K562 (cell line): Measurements from ENCODE around the gene XPA. TPM values are rescaled to one million over a fixed set of nuclear protein-coding genes. Genes with fewer than 3 reads are reported as not detected.

Experiments
- AFF4 ChIP-seq: sonication (generic); formaldehyde crosslinking; IDR thresholded peaks from 2 replicates; pipeline ENCODE4 v1.8.0; 2023; ENCODE audit warnings: mild to moderate bottlenecking, missing genetic modification reagents
- ARID3B ChIP-seq: fragments of 250-450 bp; sonication (Bioruptor Pico); IDR thresholded peaks from 2 replicates; pipeline ENCODE4 v1.4.0; 2020; ENCODE audit warnings: borderline replicate concordance
- CC2D1A ChIP-seq: fragments of 450-650 bp; IDR thresholded peaks from 2 replicates; pipeline ENCODE4 v1.6.1; 2017; ENCODE audit warnings: mild to moderate bottlenecking
- DACH1 ChIP-seq: fragments of 450-650 bp; IDR thresholded peaks from 2 replicates; pipeline ENCODE4 v1.6.1; 2018; ENCODE audit not compliant: partially characterized antibody
- EHMT2 ChIP-seq: fragments of 450-650 bp; IDR thresholded peaks from 2 replicates; pipeline ENCODE4 v1.6.1; 2018; ENCODE audit warnings: antibody characterized with exemption
- FOXJ2 ChIP-seq: fragments of 200-800 bp; sonication (Bioruptor generic); IDR thresholded peaks from 2 replicates; pipeline ENCODE4 v1.6.1; 2016; ENCODE audit warnings: missing genetic modification characterization, missing compliant biosample characterization
- GTF2F1 ChIP-seq: IDR thresholded peaks from 2 replicates; pipeline ENCODE4 v1.6.1; 2011; ENCODE audit warnings: low read depth, low read length, improper control_type of control experiment
- PHB ChIP-seq: fragments of 250-450 bp; sonication (Bioruptor Pico); IDR thresholded peaks from 2 replicates; pipeline ENCODE4 v1.5.0; 2021
- SMAD3 ChIP-seq: fragments of 450-650 bp; formaldehyde crosslinking; conservative IDR thresholded peaks from 2 replicates; pipeline ENCODE4 v1.4.0; 2020; ENCODE audit warnings: mild to moderate bottlenecking
- ZBTB17 ChIP-seq: fragments of 450-650 bp; formaldehyde crosslinking; IDR thresholded peaks from 2 replicates; pipeline ENCODE4 v1.4.0; 2020; ENCODE audit warnings: mild to moderate bottlenecking
- ZMIZ1 ChIP-seq, 2 experiments: fragments of 150-350 bp in 1 of 2; IDR thresholded peaks; 2 replicates each; pipeline ENCODE4 v1.6.1; 2012 to 2016; ENCODE audit warnings: low read depth in 2 of 2, low read length in 2 of 2, mild to moderate bottlenecking in 1 of 2, moderate library complexity in 1 of 2
- ZNF143 ChIP-seq: sonication (generic); formaldehyde crosslinking; IDR thresholded peaks from 2 replicates; pipeline ENCODE4 v1.9.0; 2022; ENCODE audit warnings: mild to moderate bottlenecking, missing genetic modification reagents
- polyA plus RNA-seq, 8 experiments: library from polyadenylated mRNA; depleted of rRNA in 4 of 8; stranded (reverse) in 5 of 8; unstranded in 3 of 8; fragments of >200 nt; fragmentation: Nextera tagmentation in 2 of 8; fragmentation: Illumina TruSeq in 1 of 8; extraction: Ambion mirVana in 2 of 8; extraction: Trizol in 1 of 8; gene quantifications; 2 replicates each; pipeline versions ENCODE4 v1.2.1 to v1.2.3, GENCODE V29; 2011 to 2014; ENCODE audit warnings: inconsistent platforms in 1 of 8, missing spikeins in 1 of 8
- total RNA-seq, 7 experiments: library from RNA; depleted of rRNA in 6 of 7; stranded (reverse); fragments of >200 nt in 6 of 7; fragmentation: Illumina TruSeq in 2 of 7; extraction: Trizol in 2 of 7; gene quantifications; 2 replicates each; pipeline versions ENCODE4 v1.2.1 to v1.2.3, GENCODE V29; 2011 to 2021; ENCODE audit warnings: low replicate concordance in 1 of 7
- TF ChIP-seq, protein P1 (sequence below): fragments of 450-650 bp; IDR thresholded peaks from 2 replicates; pipeline ENCODE4 v1.6.1; 2016; ENCODE audit warnings: low read depth, mild to moderate bottlenecking, moderate library complexity
- TF ChIP-seq, protein P2 (sequence below): fragments of 250-450 bp; sonication (Bioruptor Pico); IDR thresholded peaks from 2 replicates; pipeline ENCODE4 v1.5.1; 2021; ENCODE audit warnings: mild to moderate bottlenecking

The XPA gene
- total and polyA plus RNA-seq, 9 of the 15 experiments (the other 6 are each of a cell fraction or from before 2014, with no cell fraction given): 5.1 to 18.2 (median 14.1) TPM

GRCh38 chr9:97632985-97633858 is 63.9 kb downstream of the XPA start, which contains the start of the genes NCBP1 and TSTD2 (continued):
- TF ChIP-seq AFF4 (peak; percentile 88), FOXJ2 (tag) (peak; percentile 7; the same call in 1 of the 2 replicates), ARID3B (CRISPR knock-in tag) (0 out of 2 replicates have a peak, but pooled peaks have one; percentile 9), DACH1 (peak; percentile 19), ZBTB17 (CRISPR knock-in tag) (peak; percentile 51; the same call in 1 of the 2 replicates), EHMT2 (no peak), PHB (CRISPR knock-in tag) (no peak), SMAD3 (CRISPR knock-in tag) (no peak), ZNF143 (CRISPR knock-in tag) (peak; percentile 81), GTF2F1 (no peak), ZMIZ1 (IDR thresholded peaks at IDR 0.05; ENCODE audit: low read depth in 2 of 2, low read length in 2 of 2) (no peak), CC2D1A (no peak)
- TF ChIP-seq, protein P1, sequence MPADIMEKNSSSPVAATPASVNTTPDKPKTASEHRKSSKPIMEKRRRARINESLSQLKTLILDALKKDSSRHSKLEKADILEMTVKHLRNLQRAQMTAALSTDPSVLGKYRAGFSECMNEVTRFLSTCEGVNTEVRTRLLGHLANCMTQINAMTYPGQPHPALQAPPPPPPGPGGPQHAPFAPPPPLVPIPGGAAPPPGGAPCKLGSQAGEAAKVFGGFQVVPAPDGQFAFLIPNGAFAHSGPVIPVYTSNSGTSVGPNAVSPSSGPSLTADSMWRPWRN: peak; percentile 66
- TF ChIP-seq, protein P2, sequence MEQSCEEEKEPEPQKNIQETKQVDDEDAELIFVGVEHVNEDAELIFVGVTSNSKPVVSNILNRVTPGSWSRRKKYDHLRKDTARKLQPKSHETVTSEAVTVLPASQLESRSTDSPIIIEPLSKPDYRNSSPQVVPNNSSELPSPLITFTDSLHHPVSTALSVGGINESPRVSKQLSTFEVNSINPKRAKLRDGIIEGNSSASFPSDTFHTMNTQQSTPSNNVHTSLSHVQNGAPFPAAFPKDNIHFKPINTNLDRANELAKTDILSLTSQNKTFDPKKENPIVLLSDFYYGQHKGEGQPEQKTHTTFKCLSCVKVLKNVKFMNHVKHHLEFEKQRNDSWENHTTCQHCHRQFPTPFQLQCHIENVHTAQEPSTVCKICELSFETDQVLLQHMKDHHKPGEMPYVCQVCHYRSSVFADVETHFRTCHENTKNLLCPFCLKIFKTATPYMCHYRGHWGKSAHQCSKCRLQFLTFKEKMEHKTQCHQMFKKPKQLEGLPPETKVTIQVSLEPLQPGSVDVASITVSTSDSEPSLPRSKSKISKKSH (CRISPR knock-in tag): no peak
